ENCODE measurements around the gene NUSAP1. TPM values are rescaled to one million over a fixed set of nuclear protein-coding genes. Genes with fewer than 3 reads are reported as not detected.
"Not testable (repeated sequence)": the region's sequence is repeated elsewhere in the genome, so short reads cannot be mapped to it uniquely, and the experiment has no call there.

The NUSAP1 gene
- total RNA-seq, 1 donor from 2014 or later = 39.0 TPM

DNA sequence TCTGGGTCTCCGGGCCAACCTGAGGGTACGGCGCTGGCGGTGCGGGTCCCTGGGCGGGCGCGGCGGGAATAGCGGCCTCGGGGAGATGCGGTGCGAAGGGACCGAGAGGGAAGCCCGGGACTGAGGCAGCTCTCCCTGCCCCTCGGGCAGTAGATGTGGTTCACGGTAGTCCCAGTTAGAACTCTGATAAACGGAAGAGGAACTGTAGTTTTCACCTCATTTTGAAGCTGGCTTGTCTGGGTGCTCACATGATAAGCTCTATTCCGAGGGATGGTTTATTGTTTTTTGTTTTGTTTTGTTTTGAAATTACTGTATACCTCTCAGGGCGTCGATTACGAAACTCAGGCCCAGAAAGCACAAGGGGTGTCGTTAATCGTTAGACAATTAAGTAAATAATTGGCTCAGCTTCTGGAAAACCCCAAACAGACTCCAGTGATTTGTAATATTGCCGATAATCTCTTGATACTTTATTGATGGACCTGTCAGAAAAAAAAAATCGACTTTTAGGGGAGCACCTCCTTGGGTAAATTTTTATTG is 413 bp downstream of the NUSAP1 start:
- no peak for DNase-seq

DNA sequence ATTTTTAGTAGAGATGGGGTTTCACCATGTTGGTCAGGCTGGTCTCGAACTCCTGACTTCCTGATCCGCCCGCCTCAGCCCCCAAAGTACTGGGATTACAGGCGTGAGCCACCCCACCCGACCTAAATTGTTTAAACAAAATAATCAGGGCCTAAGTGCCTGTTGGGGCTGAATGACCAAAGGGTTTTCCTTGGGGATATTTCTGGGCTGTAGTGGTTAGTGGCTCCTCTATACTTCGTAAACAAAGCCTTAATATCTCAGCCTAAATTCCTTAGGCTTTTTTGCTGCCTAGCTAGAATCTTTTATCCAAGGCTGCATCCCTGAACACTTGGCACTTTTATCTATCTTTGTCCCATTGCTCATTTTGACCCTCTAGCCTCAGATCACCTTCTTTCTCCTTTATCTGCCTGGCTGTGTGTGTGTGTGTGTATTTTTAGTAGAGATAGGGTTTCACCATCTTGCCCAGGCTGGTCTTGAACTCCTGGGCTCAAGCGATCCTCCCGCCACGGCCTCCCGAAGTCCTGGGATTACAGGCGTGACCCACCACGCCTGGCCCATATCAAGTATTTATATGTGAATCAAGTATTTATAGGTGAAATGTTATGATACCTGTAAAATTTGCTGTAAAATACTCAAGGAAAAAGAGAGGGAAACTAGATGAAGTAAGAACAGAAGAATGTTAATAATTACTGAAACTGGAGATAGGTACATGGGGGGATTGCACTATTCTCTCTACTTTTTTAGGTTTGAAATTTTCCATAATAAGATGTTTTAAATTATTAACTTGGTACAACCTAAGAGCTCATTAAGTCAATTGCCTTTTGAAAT is 1.8 kb downstream of the NUSAP1 start:
- no peak for DNase-seq

DNA sequence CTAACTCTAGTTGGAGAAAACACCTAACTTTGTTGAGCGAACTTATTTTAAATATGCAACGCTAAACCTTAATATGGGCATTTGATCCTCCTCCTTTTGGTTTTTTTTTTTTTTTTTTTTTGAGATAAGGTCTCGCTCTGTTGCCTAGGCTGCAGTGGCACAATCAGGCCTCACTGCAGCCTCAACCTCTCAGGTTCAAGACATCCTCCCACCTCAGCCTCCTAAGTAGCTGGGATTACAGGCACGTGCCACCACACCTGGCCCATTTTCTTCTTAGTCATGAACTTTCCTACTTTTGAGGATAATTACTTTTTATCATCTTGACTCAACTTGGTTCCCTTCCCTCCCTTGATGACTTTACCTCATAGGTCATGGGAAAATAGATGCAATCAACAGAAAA is 3.9 kb downstream of the NUSAP1 start:
- no peak for DNase-seq

- no peak for DNase-seq
These were observed 4.4 kb downstream of the NUSAP1 start for GRCh38 chr15:41337047-41337446.

- no peak for DNase-seq
These were observed 5.2 kb downstream of the NUSAP1 start for GRCh38 chr15:41337631-41338522.

- DNase-seq = no peak
These were observed 7.6 kb downstream of the NUSAP1 start for GRCh38 chr15:41340189-41340695.

GRCh38 chr15:41341519-41341918 is 8.8 kb downstream of the NUSAP1 start:
- DNase-seq = no peak

- DNase-seq = peak; percentile 72
These were observed 14.6 kb downstream of the NUSAP1 start for GRCh38 chr15:41347236-41347635.

DNA sequence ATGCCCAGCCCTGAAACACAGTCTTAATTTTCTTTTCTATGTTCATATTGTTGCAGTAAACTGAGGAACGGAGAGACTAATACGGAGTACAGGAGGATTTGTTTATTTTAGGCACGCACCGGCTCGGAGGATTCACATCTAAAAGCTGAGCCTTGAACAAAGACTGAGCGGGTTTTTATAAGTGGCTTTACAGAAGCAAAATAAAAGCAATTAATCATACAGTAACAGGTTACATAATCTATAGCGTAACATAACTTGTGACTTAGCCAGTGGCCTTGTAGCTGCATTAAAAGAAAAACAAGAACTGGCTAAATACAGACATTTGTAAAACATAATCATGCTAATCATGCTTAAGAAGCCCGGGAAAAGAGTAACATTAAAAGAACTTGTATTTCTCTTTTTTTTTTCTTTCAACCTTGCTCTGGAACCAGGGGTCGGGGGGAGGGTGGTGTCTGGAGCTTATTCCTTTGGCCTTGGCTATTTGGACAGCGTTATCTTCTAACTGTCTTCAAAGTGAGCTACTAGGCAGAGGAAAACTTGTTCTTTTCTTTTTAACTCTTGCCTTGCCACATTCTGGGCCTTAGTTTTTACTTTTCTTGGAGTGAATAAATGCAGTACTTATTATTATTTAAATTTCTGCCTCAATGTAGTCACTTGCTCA is 17.5 kb downstream of the NUSAP1 start:
- DNase-seq = no peak

GRCh38 chr15:41354371-41354770 is 21.7 kb downstream of the NUSAP1 start:
- no peak for DNase-seq

GRCh38 chr15:41367418-41367817 is 34.7 kb downstream of the NUSAP1 start:
- no peak for DNase-seq

DNA sequence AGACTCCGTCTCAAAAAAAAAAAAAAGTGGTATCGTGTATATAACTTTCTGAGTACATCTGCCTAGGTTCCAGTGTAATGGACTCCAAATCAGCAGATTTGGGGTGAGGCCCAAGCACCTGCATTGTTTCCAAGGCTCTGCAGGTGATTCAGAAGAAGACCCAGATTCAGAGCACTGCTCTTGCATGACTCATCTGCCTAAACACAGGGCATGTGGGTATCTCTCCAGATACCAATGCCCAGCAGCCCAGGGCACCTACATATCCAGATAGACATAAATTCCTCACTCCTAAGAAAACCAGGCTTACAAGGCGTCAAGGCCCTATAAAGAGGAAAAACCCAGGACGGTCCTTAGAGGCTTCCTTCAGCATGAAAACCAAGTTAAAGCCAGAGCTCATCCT is 45.3 kb downstream of the NUSAP1 start:
- DNase-seq = no peak

DNA sequence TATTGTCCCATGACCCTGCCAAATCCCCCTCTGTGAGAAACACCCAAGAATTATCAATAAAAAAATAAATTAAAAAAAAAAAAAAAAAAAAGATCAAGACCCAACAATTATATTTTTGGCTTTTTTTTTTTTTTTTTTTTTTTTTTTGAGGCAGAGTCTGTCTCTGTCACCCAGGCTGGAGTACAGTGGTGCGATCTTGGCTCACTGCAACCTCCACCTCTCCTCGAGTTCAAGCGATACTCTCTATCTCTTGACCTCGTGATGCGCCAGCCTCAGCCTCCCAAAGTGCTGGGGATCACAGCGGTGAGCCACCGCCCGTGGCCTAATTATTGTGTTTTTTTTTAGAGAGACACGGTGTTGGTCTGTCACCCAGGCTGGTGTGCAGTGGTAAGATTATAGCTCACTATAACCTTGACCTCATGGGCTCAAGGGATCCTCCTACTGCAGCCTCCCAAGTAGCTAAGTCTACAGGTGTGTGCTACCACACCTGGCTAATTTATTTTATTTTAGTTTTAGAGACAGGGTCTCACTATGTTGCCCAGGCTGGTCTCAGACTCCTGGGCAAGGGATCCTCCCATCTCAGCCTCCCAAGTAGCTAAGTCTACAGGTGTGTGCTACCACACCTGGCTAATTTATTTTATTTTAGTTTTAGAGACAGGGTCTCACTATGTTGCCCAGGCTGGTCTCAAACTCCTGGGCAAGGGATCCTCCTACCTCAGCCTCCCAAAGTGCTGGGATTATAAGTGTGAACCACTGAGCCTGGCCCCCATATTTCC is 51.5 kb downstream of the NUSAP1 start:
- DNase-seq = not testable (repeated sequence)

DNA sequence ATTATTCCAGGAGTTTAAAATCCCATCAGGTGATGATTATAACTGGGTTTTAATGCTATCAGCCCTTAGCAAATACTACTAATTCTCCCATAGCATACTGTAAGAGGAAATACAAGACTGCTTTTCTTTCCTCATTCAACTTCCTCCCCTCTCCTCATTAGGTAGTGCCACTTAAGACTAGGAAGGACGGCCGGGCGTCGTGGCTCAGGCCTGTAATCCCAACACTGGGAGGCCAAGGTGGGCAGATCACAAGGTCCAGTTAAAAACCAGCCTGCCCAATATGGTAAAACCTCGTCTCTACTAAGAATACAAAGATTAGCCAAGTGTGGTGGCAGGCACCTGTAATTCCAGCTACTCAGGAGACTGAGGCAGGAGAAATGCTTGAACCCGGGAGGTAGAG is 55.0 kb downstream of the NUSAP1 start:
- no peak for DNase-seq

DNA sequence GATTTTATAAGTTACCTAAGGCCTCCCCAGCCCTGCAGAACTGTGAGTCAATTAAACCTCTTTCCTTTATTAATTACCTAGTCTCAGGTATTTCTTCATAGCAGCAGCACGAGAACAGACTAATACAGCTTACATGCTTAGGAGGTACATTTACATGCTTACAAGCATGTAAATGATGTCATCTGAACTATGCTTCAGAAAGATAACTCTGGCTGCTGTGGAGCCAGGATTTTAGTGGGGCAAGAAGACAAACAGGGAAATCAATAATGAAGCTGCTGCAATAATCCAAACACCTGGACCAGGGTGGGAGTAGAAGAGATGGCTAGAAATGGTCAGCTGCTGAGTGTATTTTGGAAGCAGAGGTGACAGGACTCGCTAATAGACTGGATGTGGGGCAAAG is 60.0 kb downstream of the NUSAP1 start:
- DNase-seq = no peak

DNA sequence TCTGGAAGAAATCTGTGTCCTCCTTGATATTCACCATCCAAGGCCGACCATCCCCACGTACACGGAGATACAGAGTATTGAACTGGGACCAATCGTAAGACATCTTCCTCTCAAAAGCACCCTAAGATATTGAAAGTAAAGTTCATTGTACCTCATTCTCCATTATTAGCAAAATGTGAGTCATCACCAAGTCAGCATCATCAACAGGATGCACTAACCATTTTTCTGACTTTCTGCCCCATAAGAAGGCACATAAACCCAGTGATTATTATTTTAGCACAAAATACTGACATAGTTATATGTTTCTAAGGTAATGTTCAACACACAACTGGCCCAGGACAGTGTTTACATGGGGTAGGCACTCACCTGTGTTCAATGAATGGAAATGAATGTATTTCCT is 62.2 kb downstream of the NUSAP1 start:
- DNase-seq = peak; percentile 23

DNA sequence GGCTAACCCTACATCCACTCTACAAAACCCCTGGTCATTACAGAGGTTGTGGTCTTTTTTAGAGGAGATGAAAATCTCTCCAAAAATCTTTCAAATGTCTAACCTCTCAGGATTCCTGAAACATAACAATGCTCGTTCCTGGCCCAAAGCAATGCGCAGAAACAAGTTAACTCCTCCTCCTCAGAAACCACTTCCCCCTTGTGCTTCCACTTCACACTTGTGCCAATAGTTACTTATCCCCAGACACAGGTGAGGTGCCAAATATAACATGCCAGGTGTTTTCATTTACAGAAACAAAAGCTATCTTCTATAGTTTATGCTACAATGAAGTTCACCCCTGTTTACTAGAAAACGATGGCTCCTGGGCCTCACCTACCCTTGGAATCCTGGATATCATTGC is 63.4 kb downstream of the NUSAP1 start:
- no peak for DNase-seq

DNA sequence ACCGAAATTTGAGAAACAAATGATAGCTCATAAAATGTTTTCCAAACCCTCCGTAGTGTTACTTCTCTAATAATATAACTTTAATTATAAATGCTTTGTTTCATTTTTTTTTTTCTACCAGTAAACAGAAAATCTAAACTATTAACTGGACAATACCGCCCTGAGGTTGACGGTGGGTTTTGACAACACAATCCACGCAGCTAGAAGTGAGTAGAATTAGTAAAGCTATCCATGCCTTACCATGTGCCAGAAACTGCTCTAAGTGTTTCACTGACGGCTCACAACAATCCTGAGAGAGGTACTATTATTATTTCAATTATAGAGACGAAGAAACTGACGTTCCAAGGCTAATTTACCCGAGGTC is 69.2 kb downstream of the NUSAP1 start:
- no peak for DNase-seq

DNA sequence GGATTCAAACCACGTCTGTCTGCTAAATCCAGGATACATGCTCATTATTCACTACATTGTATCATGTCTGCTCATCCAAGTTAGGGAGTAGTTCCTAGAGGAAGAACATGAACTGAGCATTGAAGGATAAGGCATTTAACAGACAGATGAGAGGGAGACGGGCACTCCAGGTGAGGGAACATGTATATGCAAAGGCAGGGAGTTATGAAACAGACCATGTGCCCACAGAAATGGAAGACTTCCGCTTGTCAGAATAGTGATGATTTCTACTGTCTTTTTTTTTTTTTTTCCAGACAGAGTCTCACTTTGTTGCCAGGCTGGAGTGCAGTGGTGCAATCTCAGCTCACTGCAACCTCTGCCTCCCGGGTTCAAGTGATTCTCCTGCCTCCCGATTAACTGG is 74.7 kb downstream of the NUSAP1 start:
- no peak for DNase-seq

- DNase-seq = no peak
These were observed 75.6 kb downstream of the NUSAP1 start for GRCh38 chr15:41408234-41408641.

- DNase-seq = no peak
These were observed 78.3 kb downstream of the NUSAP1 start for GRCh38 chr15:41411031-41411430.

- no peak for DNase-seq
These were observed 78.8 kb downstream of the NUSAP1 start for GRCh38 chr15:41411441-41411840.

Measured in dermis blood vessel endothelial cell (primary cell).